Measurements from ENCODE around the gene AUTS2. TPM values are rescaled to one million over a fixed set of nuclear protein-coding genes. Genes with fewer than 3 reads are reported as not detected.

AUTS2 gene
- total RNA-seq, 1 experiment from 2014 or later = not detected

DNA sequence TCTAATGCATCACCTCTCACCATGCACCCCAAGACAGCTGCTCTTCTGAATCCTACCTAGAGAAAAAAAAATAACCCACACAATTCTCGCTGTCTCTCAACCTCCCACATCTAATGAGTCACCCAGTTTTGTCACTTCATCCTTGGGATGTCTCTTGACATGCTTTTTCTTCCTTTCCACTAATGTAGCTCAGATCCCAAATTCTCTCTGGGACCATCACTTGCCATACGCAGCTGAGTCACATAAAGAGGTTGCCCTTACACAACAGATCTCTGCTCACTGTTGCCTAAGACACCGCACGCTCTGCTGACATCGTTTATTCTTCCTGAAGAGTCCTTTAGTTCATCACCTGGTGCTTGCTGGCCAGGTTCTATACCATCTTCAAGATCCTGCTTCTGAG, 927.7 kb downstream of the AUTS2 start:
- Histone ChIP-seq H3K36me3 (no peaks in the 10 kb centered on the region), H3K4me3 (no peak overlapping the region), H3K27me3 (replicated peaks) (no peaks in the 10 kb centered on the region), H3K9me3 (replicated peaks) (no peaks in the 10 kb centered on the region; the same call in 1 of the 2 replicates), H3K4me1 (replicated peaks) (no peaks in the 10 kb centered on the region), H3K27ac (no peak overlapping the region)
- no peak for DNase-seq (ENCODE audit: low read depth in 1 of 2, low spot score in 2 of 2)

DNA sequence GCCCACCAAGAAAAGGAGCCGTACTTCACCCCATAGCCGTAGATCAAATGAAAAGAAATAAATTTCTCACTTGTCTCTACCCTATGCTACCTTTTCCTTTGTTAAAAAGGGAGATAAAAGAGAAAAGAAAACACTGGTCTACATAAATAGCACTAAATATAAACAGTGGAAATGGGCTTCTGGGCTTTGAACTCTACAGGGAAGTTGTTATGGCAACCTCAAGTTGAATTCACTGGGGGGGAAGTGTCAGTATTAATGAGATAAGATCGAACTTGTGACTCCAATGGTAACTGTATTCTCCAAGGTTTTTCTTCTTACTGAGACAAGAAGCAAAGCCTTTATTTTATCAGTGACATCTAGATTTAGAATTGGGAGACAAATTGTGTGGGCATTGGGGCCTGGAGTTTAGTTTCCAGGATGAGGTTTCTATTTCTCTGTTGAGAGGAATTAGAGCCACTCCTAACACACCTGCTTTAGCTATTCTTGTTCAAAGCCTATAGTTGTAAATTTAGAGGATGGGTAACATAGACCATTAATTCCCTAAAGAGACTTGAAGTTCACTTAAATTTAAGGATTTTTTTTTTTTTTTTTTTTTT, 929.3 kb downstream of the AUTS2 start:
- H3K27ac ChIP-seq = no peak overlapping the region
- no peaks in the 10 kb centered on the region for H3K36me3 ChIP-seq
- H3K4me3 ChIP-seq = no peak overlapping the region
- no peaks in the 10 kb centered on the region for H3K4me1 ChIP-seq (replicated peaks)
- no peaks in the 10 kb centered on the region for H3K27me3 ChIP-seq (replicated peaks)
- no peak for DNase-seq (ENCODE audit: low read depth in 1 of 2, low spot score in 2 of 2)
- H3K9me3 ChIP-seq (replicated peaks) = no peaks in the 10 kb centered on the region; the same call in 1 of the 2 replicates

DNA sequence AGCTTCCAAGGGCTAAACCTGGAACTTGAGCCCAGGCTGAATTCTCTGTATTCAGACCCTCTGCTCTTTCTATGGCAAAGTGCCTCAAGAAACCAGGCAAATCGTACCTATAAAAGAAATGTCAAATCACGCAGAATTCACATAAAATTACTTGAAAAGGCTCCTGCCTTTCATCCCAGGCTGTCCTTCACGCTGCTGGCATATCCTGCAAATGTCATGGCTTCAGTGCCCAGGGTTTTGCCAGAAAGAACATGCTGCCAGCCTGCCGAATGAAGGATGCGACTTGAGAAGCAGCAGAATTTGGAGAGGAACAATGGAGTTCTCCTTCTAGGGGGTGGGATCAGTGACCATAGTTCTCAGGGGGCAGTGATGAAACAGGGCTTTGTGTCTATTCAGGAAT, 931.2 kb downstream of the AUTS2 start:
- H3K27ac ChIP-seq = no peak overlapping the region
- H3K27me3 ChIP-seq (replicated peaks) = no peaks in the 10 kb centered on the region
- H3K4me3 ChIP-seq = no peak overlapping the region
- H3K9me3 ChIP-seq (replicated peaks) = no peaks in the 10 kb centered on the region; the same call in 1 of the 2 replicates
- H3K4me1 ChIP-seq (replicated peaks) = no peaks in the 10 kb centered on the region
- H3K36me3 ChIP-seq = no peaks in the 10 kb centered on the region
- no peak for DNase-seq (ENCODE audit: low read depth in 1 of 2, low spot score in 2 of 2)

DNA sequence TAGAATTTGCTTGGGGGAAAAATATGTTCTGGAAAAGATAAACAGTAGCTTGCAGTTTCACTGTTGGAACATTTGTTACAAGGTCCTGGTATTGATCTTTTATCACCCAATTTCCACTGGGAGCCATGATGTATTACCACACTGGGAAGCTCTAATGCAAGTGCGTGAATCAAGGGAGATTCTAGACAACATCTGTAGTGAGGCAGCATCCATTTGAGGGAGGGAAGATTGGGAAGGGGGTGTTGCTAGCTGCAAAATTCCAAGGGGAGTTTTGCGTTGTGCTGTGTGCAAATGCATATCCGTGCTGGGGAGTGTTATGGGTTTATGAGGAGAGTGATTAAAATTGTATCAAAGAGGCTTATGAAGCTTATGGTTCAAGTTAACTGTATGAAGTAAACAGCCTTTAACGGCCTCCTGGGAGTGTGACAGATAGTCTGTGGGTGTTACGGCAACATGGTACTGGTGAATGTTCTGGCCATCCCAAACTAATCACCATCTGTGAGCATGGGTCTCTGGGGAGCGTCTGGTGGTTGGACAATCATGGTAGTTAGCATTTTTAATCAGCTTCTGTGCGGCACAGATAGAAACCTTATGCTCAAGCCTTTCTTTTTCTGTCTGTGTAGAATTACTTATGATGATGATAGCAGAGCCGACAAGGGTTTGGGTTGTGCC, 931.8 kb downstream of the AUTS2 start:
- no peak overlapping the region for H3K4me3 ChIP-seq
- no peak for DNase-seq (ENCODE audit: low read depth in 1 of 2, low spot score in 2 of 2)
- H3K9me3 ChIP-seq (replicated peaks) = no peaks in the 10 kb centered on the region; the same call in 1 of the 2 replicates
- no peaks in the 10 kb centered on the region for H3K36me3 ChIP-seq
- no peaks in the 10 kb centered on the region for H3K27me3 ChIP-seq (replicated peaks)
- H3K27ac ChIP-seq = no peak overlapping the region
- no peaks in the 10 kb centered on the region for H3K4me1 ChIP-seq (replicated peaks)

DNA sequence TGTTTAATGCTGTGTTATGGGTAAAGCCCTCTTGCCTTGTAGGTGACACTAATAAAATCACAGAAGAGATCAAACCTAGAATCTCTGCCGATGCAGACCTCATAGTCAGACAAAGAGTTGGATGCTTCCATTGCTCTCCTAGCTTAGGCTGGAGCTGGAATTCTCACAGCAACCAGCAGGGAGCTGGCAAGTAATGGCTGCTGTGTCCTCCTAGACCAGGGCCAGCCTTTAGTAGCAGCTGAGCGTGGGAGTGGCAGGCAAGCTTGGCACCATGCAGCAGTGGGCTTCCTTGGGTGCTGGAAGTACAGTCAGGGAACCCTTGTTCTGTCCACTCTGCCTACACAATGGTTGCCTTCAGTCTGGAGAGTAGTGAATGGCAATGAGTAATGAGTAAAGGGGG, 935.3 kb downstream of the AUTS2 start:
- Histone ChIP-seq H3K4me3 (no peak overlapping the region), H3K4me1 (replicated peaks) (no peaks in the 10 kb centered on the region), H3K27ac (no peak overlapping the region), H3K36me3 (no peaks in the 10 kb centered on the region), H3K27me3 (replicated peaks) (no peaks in the 10 kb centered on the region), H3K9me3 (replicated peaks) (no peaks in the 10 kb centered on the region; the same call in 1 of the 2 replicates)
- DNase-seq (ENCODE audit: low read depth in 1 of 2, low spot score in 2 of 2) = no peak

DNA sequence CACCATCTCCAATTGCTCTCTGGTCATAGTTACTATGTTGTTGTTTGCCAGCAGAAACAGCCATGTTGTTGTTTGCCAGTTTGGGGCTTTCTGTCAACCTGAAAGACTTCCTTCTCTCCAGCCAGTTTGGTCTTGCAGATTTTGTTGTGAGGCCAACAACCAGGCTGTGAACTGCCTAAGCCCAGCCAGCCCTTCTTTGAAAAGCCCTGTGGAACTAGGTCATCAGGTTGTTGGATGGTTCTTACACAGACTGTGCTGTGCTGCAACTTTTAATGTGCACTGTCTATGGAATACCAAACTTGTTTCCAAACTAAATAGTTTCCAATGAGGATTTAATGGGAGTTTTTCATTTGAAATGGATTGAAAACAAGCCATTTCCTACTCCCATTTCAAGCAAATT, 940.9 kb downstream of the AUTS2 start:
- H3K4me1 ChIP-seq (replicated peaks) = no peaks in the 10 kb centered on the region
- no peak overlapping the region for H3K27ac ChIP-seq
- H3K27me3 ChIP-seq (replicated peaks) = no peaks in the 10 kb centered on the region
- H3K36me3 ChIP-seq = no peaks in the 10 kb centered on the region
- no peaks in the 10 kb centered on the region; the same call in 1 of the 2 replicates for H3K9me3 ChIP-seq (replicated peaks)
- no peak overlapping the region for H3K4me3 ChIP-seq
- DNase-seq (ENCODE audit: low read depth in 1 of 2, low spot score in 2 of 2) = no peak

DNA sequence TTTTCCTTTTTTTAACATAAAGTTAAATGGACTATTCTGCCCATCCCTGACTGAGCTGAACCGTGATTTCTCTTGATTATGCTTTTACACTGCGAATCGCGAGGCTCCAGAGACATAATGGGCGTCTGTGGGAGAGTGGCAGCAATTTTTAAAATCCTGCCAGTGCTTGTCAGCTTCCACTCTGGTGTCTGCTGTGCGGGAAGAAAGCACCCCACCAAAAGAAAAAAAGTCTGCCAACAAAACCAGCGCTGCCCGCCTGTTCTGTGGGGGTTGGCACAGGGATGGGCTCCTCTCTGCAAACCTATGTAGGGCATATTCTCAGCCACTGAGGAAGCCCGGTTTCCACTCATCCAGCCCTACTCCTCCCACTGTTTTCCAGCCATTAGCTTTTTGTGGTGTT, 941.3 kb downstream of the AUTS2 start:
- Histone ChIP-seq H3K9me3 (replicated peaks) (no peaks in the 10 kb centered on the region; the same call in 1 of the 2 replicates), H3K36me3 (no peaks in the 10 kb centered on the region)
- no peak for DNase-seq (ENCODE audit: low read depth in 1 of 2, low spot score in 2 of 2)

DNA sequence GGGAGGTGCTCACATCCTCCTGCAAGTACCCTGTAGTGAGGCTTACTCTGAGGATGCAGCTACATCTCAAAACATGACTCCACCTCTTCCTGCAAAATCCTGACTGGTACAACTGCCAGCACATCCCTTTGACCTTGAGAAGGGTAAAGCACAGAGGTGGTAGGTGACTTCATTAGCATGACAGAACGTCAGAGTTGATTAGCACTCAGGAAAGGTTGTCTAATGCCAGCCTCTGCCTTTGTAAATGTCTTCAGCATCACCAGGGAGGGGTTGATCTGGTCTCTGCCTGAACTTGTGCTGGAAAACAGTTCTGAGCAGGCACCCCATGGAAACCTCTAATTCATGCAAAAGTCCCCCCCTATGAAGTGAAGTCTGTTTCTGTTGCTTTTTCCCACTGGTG, 942.4 kb downstream of the AUTS2 start:
- Histone ChIP-seq H3K4me3 (no peak overlapping the region), H3K9me3 (replicated peaks) (no peaks in the 10 kb centered on the region; the same call in 1 of the 2 replicates), H3K27ac (no peak overlapping the region)

More for the DNA sequence above, 941.3 kb downstream of the AUTS2 start:
- Histone ChIP-seq H3K4me3 (no peak overlapping the region), H3K27ac (no peak overlapping the region), H3K27me3 (replicated peaks) (no peaks in the 10 kb centered on the region), H3K4me1 (replicated peaks) (no peaks in the 10 kb centered on the region)

DNA sequence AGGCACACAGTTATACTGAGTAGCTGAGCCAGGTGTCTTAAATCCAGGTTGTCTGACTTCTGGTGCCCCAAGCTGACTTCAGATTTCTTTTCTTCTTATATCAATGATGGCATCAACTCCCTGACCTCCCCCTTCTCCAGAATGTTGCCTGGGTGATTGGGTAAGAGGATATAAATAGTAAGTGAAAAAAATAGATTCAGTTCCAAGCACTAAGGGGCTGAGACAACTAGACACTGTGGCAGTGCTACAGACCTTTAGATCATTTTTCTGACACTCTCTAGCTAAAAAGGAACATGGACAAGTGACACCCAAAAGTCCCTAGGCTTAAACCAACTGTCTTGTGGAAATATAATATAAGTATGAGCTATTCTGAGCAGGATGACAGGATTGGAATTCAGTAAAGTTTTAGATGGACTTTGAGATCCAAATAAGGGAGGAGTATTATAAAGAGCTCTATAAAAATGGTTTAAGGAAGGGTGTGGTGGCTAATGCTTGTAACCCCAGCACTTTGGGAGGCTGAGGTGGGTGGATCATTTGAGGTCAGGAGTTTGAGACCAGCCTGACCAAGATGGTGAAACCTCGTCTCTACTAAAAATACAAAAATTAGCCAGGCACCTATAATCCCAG, 944.6 kb downstream of the AUTS2 start:
- H3K4me3 ChIP-seq = no peak overlapping the region
- H3K4me1 ChIP-seq (replicated peaks) = no peaks in the 10 kb centered on the region
- no peaks in the 10 kb centered on the region; the same call in 1 of the 2 replicates for H3K9me3 ChIP-seq (replicated peaks)
- H3K36me3 ChIP-seq = no peaks in the 10 kb centered on the region
- no peak for DNase-seq (ENCODE audit: low read depth in 1 of 2, low spot score in 2 of 2)
- no peaks in the 10 kb centered on the region for H3K27me3 ChIP-seq (replicated peaks)
- no peak overlapping the region for H3K27ac ChIP-seq

More for the DNA sequence above, 942.4 kb downstream of the AUTS2 start:
- Histone ChIP-seq H3K4me1 (replicated peaks) (no peaks in the 10 kb centered on the region), H3K36me3 (no peaks in the 10 kb centered on the region), H3K27me3 (replicated peaks) (no peaks in the 10 kb centered on the region)
- no peak for DNase-seq (ENCODE audit: low read depth in 1 of 2, low spot score in 2 of 2)

DNA sequence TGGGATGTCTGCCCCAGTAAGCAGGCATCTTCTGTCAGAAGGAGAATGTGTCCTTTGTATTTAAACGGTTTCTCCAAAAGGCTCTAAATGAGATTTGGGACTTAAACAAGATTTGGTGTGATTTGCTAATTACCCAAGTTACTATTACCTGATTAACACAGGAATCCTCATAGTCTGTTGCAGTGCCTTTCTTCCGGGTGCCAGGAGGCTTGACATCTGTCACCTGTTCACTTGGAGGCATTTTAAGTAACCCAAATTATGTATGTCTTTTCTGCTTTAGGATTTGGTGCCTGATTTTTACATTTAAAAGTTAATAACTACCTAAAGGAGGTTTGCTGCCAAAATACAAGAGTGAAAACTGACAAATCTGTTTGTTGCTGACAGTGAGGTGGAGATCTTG, 945.7 kb downstream of the AUTS2 start:
- H3K4me3 ChIP-seq = no peak overlapping the region
- no peaks in the 10 kb centered on the region for H3K4me1 ChIP-seq (replicated peaks)
- no peaks in the 10 kb centered on the region for H3K27me3 ChIP-seq (replicated peaks)
- no peaks in the 10 kb centered on the region; the same call in 1 of the 2 replicates for H3K9me3 ChIP-seq (replicated peaks)
- H3K27ac ChIP-seq = no peak overlapping the region
- no peaks in the 10 kb centered on the region for H3K36me3 ChIP-seq
- DNase-seq (ENCODE audit: low read depth in 1 of 2, low spot score in 2 of 2) = no peak

DNA sequence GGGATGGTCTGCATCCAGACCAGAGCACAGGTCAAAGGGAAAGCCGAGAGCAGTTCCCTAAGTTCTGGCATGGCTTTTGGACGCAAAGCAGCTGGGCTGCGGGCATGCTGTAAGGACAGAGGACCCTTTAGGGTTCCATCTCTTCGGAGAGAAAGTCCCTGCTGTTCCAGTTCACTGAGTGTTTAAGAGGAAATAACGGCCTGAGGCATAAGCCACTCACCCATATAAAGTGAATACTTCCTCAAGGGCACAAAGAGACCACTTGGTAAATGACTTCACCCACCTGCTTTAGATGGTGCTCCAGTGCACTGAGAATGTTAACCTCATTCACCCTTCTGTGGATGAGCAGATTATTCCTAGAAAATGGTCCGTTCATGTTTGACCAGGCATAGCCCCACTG, 946.9 kb downstream of the AUTS2 start:
- no peak overlapping the region for H3K27ac ChIP-seq
- H3K36me3 ChIP-seq = no peaks in the 10 kb centered on the region
- DNase-seq (ENCODE audit: low read depth in 1 of 2, low spot score in 2 of 2) = no peak
- H3K27me3 ChIP-seq (replicated peaks) = no peaks in the 10 kb centered on the region
- no peaks in the 10 kb centered on the region for H3K4me1 ChIP-seq (replicated peaks)
- H3K4me3 ChIP-seq = no peak overlapping the region
- H3K9me3 ChIP-seq (replicated peaks) = peaks cover 2% of the 10 kb centered on the region; the same call in 1 of the 2 replicates

DNA sequence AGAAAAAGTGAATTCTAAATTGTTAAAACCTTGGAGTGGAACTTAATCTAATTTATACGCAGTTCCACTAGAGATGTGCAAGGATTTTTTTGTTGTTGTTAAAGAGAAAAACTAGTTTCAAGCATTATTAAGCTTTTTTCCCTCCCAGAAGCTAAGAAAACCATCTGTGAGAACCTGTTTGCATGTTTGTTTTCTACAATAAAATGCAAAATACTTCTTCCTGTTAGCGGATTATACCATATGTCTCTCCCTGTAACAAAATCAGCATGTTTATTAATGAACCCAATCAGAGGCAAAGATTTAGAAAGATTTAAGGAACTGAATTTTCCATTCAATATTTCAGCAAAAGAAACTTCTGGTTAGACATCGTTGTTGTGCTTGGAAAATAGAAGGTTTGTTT, 953.9 kb downstream of the AUTS2 start:
- Histone ChIP-seq H3K27me3 (replicated peaks) (no peaks in the 10 kb centered on the region), H3K9me3 (replicated peaks) (0 out of 2 replicates have a peak, but pooled peaks cover 2% of the 10 kb centered on the region), H3K4me3 (no peak overlapping the region), H3K36me3 (no peaks in the 10 kb centered on the region), H3K4me1 (replicated peaks) (no peaks in the 10 kb centered on the region), H3K27ac (no peak overlapping the region)
- no peak for DNase-seq (ENCODE audit: low read depth in 1 of 2, low spot score in 2 of 2)

DNA sequence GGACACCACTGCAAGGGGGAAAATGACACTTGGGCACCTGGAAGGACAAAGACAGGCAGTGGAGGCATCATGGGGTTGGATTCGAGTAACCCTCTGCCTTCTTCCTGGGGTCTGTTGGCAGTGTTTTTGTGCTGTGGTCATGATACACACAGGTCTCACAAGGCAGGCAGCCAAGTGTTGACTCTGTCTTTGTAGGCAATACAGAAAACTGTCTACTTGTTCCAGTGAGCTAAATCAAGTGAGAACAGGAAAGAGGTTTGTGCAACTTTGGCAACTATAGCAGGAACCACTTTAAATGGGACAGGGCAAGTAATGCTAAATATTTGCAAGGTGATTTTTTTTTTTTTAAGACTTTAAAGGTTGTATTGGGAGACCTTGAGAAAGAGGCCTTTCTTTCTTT, 955.1 kb downstream of the AUTS2 start:
- DNase-seq (ENCODE audit: low read depth in 1 of 2, low spot score in 2 of 2) = no peak
- Histone ChIP-seq H3K27ac (no peak overlapping the region), H3K36me3 (no peaks in the 10 kb centered on the region), H3K4me1 (replicated peaks) (no peaks in the 10 kb centered on the region), H3K4me3 (no peak overlapping the region), H3K27me3 (replicated peaks) (no peaks in the 10 kb centered on the region), H3K9me3 (replicated peaks) (0 out of 2 replicates have a peak, but pooled peaks cover 2% of the 10 kb centered on the region)

DNA sequence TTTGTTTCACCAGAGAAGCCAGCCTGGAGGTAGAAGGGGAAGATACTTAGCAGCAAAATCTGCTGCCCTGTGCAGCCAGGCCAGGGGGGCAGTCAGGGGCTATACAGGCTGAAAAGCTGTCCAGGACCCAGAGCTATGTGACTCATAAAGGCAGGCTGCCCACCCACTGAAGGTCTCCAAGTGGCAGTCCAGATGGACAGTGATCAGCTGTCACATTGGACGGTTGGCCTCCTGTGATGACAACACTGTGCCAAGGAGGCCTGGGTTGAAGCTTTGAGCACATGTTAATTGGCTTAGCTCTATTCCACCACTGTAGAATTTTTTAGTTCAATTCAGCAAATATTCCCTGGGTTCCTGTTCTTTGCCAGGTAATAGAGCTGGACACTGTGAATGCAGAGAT, 956.4 kb downstream of the AUTS2 start:
- H3K36me3 ChIP-seq = no peaks in the 10 kb centered on the region
- H3K9me3 ChIP-seq (replicated peaks) = 0 out of 2 replicates have a peak, but pooled peaks cover 2% of the 10 kb centered on the region
- H3K4me3 ChIP-seq = no peak overlapping the region
- H3K27ac ChIP-seq = no peak overlapping the region
- no peaks in the 10 kb centered on the region for H3K27me3 ChIP-seq (replicated peaks)
- H3K4me1 ChIP-seq (replicated peaks) = no peaks in the 10 kb centered on the region
- DNase-seq (ENCODE audit: low read depth in 1 of 2, low spot score in 2 of 2) = no peak

Measured in SJSA1 (cell line).